HG03521 (cell line): ENCODE data around the gene ANXA7.

Source experiments
- ATAC-seq: cut with Tn5 transposase; IDR thresholded peaks from one replicate; pipeline ENCODE4 v1.9.1; 2021; ENCODE audit warnings: mild to moderate bottlenecking, moderate library complexity; ENCODE audit not compliant: unreplicated experiment

Gene ANXA7

GRCh38 chr10:73413528-73414229 is at the start of gene ANXA7:
Gene ANXA7 (minus strand): TSS chr10:73414058. CDS start chr10:73400856, 13,202 bp downstream.
- ATAC-seq = peak; percentile 90

- no peak for ATAC-seq
Measured at GRCh38 chr10:73460897-73461296, 47.0 kb upstream of the ANXA7 start.

GRCh38 chr10:73459683-73460314 is 45.9 kb upstream of the ANXA7 start:
- ATAC-seq = no peak

- ATAC-seq = no peak
Measured at GRCh38 chr10:73456187-73456890, 42.5 kb upstream of the ANXA7 start.

GRCh38 chr10:73449113-73449512 is 35.3 kb upstream of the ANXA7 start:
- ATAC-seq = no peak

DNA sequence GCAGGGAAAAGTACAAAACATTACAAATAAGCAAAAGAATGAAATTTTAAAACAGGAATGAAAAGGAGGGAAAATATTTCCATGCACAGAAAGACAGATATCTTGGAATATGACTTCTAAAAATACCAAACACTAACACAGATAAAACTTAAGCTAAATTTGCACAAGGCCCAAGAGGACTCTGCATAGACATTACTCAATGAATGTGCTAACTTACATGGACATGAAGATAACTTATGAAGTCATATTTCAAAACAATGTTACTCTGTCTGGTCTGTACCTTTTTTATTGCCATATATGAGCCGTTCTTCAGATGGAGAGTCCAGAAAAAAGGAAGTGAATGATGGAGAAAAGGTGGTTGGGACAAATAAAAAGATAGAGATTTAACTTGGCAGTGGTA is 34.5 kb upstream of the ANXA7 start:
- no peak for ATAC-seq

DNA sequence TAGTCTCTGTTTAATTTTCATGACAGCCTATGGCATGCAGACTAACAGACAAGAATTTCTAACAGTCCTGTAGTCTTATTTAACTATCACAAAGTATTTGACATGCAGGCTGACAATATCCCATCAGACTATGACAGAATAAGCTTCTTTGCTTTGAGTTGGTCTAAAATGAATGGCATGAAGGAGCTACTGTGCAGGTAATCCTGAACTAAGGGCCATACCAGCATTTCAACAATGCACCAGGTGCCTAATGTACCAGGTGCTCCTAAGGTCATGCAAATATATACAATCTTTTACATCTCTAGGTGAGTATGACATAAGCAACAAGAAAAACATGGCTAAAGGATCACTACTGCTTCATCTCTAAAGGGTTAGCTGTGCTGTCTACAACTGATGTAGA is 33.1 kb upstream of the ANXA7 start:
- no peak for ATAC-seq

DNA sequence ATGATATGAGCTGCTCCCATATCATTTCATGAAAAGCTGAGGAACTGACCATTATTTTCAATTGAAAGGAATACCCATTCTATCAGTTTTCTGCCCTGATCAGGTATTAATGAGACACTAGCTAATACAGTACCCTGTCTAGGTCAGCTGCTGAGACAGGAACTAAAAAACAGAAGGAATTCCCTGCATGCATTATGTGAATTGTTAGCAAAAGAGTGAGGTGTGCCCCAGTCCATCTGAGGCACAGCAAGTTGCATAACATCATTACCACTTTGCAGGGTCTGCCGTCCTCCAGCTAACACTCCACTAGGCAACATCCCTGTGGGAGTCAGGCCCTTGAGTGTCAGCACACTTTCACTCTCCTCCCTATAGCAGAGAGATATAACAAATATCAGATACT is 30.6 kb upstream of the ANXA7 start:
- no peak for ATAC-seq

DNA sequence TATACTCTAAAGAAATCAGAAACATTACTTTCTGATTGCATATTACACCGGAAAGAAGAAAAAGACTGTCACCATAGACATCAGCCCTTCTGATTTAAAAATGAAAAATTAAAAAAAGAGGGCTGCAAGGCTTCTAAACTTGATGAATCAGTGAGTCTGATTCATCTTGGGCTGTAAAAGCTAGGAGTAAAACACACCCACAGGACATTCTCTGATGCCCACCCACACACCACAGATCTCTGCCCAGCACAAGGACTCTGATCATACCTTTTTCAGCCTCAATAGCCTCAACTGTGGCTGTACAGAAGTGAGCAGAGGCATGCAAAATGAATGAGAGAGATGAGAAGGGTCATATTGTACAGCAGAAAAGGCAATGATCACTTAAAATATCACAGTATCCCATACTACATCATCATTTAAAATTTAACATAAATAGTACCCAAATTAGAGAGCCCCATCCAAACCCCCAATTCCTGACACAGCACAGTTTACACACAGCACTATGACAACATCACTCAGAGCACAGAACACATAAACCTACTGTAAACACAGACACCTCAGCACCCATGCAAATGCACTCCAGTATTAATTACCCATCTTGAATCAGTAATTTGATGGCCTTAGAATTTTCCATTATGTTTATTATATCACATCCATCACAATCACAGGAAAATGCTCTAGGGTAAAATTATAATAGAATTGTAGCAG is 25.9 kb upstream of the ANXA7 start:
- ATAC-seq = no peak

DNA sequence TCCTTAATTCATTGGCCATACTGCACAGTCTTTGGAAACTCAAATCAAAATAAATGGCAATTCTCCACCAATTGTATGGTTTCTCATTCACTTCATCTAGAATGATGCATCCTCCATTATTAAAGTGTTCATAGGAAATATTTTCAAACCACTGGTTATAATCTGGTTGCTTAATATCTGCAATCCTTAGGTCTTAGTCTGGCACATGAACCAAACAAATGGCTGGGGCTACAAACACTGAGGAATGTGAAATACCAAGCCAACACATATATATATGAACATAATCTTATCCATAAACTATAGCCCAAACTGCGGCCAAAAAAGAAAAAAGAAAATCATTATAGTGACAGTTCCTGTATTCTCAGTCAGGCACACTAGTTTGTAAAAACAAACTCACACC is 25.2 kb upstream of the ANXA7 start:
- no peak for ATAC-seq

GRCh38 chr10:73433538-73433867 is 19.6 kb upstream of the ANXA7 start, which contains the start of gene MSS51:
Gene MSS51 (minus strand): TSS chr10:73433561. CDS start chr10:73428284, 5,277 bp downstream.
- no peak for ATAC-seq

- no peak for ATAC-seq
Measured at GRCh38 chr10:73432646-73433537, 19.0 kb upstream of the ANXA7 start.

DNA sequence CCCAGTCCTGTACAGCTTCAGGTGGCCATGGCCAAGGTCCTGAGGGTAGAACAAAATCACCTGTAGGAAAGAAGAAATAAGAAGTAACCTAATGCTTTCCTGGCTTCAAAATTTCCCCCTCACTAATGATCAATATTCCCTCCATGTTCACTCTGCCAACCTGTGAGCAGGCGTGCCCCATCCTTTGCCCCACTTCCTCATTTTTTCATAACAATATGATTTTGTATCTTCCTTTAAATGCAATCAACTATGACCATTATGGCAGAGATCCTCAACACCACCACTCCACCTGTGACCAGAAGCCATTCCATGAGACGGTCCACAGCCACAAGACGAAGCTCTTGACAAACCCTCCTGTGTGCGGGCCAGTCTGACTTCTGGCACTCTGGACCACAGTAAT is 12.5 kb upstream of the ANXA7 start:
- no peak for ATAC-seq

GRCh38 chr10:73424478-73424877 is 10.6 kb upstream of the ANXA7 start:
- no peak for ATAC-seq

DNA sequence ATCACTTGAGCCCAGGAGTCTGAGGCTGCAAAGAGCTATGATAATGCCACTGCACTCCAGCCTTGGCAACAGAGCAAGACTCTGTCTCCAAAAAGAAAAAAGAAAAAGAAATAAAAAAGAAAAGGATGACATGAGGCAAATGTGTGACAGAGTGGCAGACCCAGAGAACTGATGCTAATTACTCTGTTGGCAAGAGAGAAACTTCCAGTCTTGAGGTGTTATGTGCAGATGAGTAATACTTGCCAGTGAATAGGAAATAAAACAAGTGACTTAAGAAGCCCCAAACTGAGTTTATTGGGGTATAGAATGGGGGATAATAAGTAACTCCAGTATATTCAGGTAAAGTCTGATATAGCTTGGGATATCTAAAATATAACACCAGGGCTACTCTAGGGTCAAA is 9.5 kb upstream of the ANXA7 start:
- no peak for ATAC-seq

GRCh38 chr10:73416571-73416970 is 2.7 kb upstream of the ANXA7 start:
- ATAC-seq = no peak

- peak; percentile 30 for ATAC-seq
Measured at GRCh38 chr10:73414230-73414945, 530 bp upstream of the ANXA7 start.

GRCh38 chr10:73413108-73413527 is 740 bp downstream of the ANXA7 start:
- ATAC-seq = peak; percentile 22

GRCh38 chr10:73410897-73411296 is 3.0 kb downstream of the ANXA7 start:
- no peak for ATAC-seq
